Caco-2 (cell line): Measurements from ENCODE around the gene GGNBP2. TPM values are rescaled to one million over a fixed set of nuclear protein-coding genes. Genes with fewer than 3 reads are reported as not detected.
A peak's percentile ranks its signal among the peaks of the same experiment; 100 is the strongest.

Experiments
- BruUV-seq: library from RNA; stranded (reverse); fragments of 400-500 nt; replicated peaks from 2 replicates; lab custom pipeline; 2021; lab: Mats Ljungman, UMichigan
- CTCF ChIA-PET: fragments of 300-600 bp; sonication (Branson Sonifier 250); formaldehyde crosslinking; loops from one replicate; lab custom pipeline; 2022; ENCODE audit warnings: antibody characterized with exemption; lab: Charles Lee
- POLR2A ChIA-PET: fragments of 300-600 bp; sonication (Branson Sonifier 250); formaldehyde crosslinking; loops from one replicate; lab custom pipeline; 2022; ENCODE audit warnings: antibody characterized with exemption; lab: Charles Lee
- DNase-seq, 2 experiments: peaks; one replicate each; pipeline versions ENCODE4 v3.0.0 to v3.0.0-alpha.2; 2020 to 2022
- H3K27me3 ChIP-seq: replicated peaks from 2 replicates; pipeline ENCODE4 v1.6.0; 2011; ENCODE audit warnings: low read length; ENCODE audit not compliant: control insufficient read depth, insufficient read depth
- H3K36me3 ChIP-seq: 2 replicates; pipeline ENCODE4 v1.5.1; 2011; ENCODE audit warnings: low read length; ENCODE audit not compliant: control insufficient read depth, insufficient read depth
- H3K4me1 ChIP-seq: fragments of 250-450 bp; sonication (Bioruptor Pico); 2 replicates; pipeline ENCODE4 v1.5.1; 2020; ENCODE audit warnings: mild to moderate bottlenecking
- H3K4me3 ChIP-seq: 2 replicates; pipeline ENCODE4 v1.5.1; 2011; ENCODE audit warnings: low read depth, mild to moderate bottlenecking, control low read depth, low read length
- H3K9me3 ChIP-seq: fragments of 250-450 bp; sonication (Bioruptor Pico); 2 replicates; pipeline ENCODE4 v1.5.1; 2020; ENCODE audit warnings: mild to moderate bottlenecking, moderate library complexity
- H3K27ac Mint-ChIP-seq: one replicate; pipeline ENCODE4 v1.8.0; 2022; ENCODE audit warnings: mixed read lengths; ENCODE audit not compliant: unreplicated experiment
- H3K27me3 Mint-ChIP-seq: one replicate; pipeline ENCODE4 v1.8.0; 2022; ENCODE audit warnings: mixed read lengths; ENCODE audit not compliant: insufficient read depth, unreplicated experiment
- H3K36me3 Mint-ChIP-seq: one replicate; pipeline ENCODE4 v1.8.0; 2022; ENCODE audit warnings: mild to moderate bottlenecking, mixed read lengths; ENCODE audit not compliant: insufficient read depth, unreplicated experiment
- H3K4me1 Mint-ChIP-seq: one replicate; pipeline ENCODE4 v1.8.0; 2022; ENCODE audit warnings: low read depth, mixed read lengths; ENCODE audit not compliant: unreplicated experiment
- H3K4me3 Mint-ChIP-seq: one replicate; pipeline ENCODE4 v1.8.0; 2022; ENCODE audit warnings: mild to moderate bottlenecking, moderate library complexity, mixed read lengths; ENCODE audit not compliant: unreplicated experiment
- H3K9me3 Mint-ChIP-seq: one replicate; pipeline ENCODE4 v1.8.0; 2022; ENCODE audit warnings: mixed read lengths; ENCODE audit not compliant: unreplicated experiment
- CTCF ChIP-seq, 2 experiments: fragments of 200-600 bp in 1 of 2; IDR thresholded peaks; 1 replicate in 1 of 2; 2 replicates in 1 of 2; pipeline versions ENCODE4 v1.5.1 to v1.8.0; 2011 to 2022; ENCODE audit warnings: antibody characterized with exemption in 1 of 2, control low read depth in 1 of 2, inconsistent platforms in 1 of 2, low read depth in 1 of 2, low read length in 1 of 2, mild to moderate bottlenecking in 1 of 2, moderate library complexity in 1 of 2; ENCODE audit not compliant: insufficient read depth in 1 of 2, severe bottlenecking in 1 of 2, unreplicated experiment in 1 of 2
- intact Hi-C: fragments of 100-400 bp; cut with micrococcal nuclease; formaldehyde crosslinking; loops from one replicate; pipeline ENCODE4 v1.10.0; 2022; ENCODE audit not compliant: unreplicated experiment
- total RNA-seq: library from RNA; stranded (reverse); gene quantifications from 2 replicates; pipeline ENCODE4 v1.2.3, GENCODE V29; 2022

GGNBP2 gene
- total RNA-seq, 1 experiment from 2014 or later, result 91.3 TPM

GRCh38 chr17:36542755-36543154 is 2.0 kb upstream of the GGNBP2 start:
- BruUV-seq, result no TSS peak
- Mint-ChIP-seq H3K4me1 (peaks cover 3% of the 10 kb centered on the region), H3K36me3 (peaks cover 61% of the 10 kb centered on the region), H3K9me3 (no peaks in the 10 kb centered on the region), H3K27ac (no peak overlapping the region), H3K4me3 (no peak overlapping the region), H3K27me3 (no peaks in the 10 kb centered on the region)
- TF ChIP-seq CTCF (IDR thresholded peaks at IDR 0.05; ENCODE audit: insufficient read depth in 1 of 2, low read depth in 1 of 2, low read length in 1 of 2, severe bottlenecking in 1 of 2, unreplicated experiment in 1 of 2), result no peak
- intact Hi-C loops, result no loop called here
- ChIA-PET CTCF (no interaction called here), POLR2A (no interaction called here)
- Histone ChIP-seq H3K4me3 (no peak overlapping the region), H3K36me3 (no peaks in the 10 kb centered on the region), H3K4me1 (peaks cover 14% of the 10 kb centered on the region), H3K27me3 (no peaks in the 10 kb centered on the region), H3K9me3 (no peaks in the 10 kb centered on the region)
- no peak for DNase-seq

DNA sequence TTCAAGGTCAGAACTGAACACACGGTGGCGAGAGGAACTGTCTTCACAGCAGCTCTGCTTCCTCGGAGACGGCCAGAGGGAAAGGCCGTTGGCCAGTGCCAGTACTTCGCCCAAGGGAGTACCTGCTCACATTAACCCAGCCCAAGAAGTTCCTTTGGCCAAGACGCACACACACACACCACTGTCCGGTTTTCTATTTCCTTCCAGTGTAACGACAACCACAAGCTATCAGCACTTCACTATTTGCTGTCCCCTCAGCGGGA is 744 bp upstream of the GGNBP2 start:
- CTCF ChIA-PET, result interaction anchor here (0.6 to 1.5 kb wide), 2 partner anchors 9 to 1215 kb away, joined by 3 to 10 read pairs; partner anchors contain the start of genes MYO19 and PIGW

GRCh38 chr17:36545077-36545464 is 352 bp downstream of the GGNBP2 start:
- H3K4me1 Mint-ChIP-seq, result peaks cover 7% of the 10 kb centered on the region
- ChIA-PET POLR2A (interaction anchor here (0.5 to 2.4 kb wide), 5 partner anchors 10 to 681 kb away, joined by 3 to 19 read pairs (median 17); partner anchors contain the start of genes DHRS11, MRM1, MYO19 and PIGW), CTCF (interaction anchor here (0.7 to 1.5 kb wide), 2 partner anchors 10 to 1165 kb away, joined by 4 to 16 read pairs; partner anchors contain the start of genes MYO19 and PIGW)
- no TSS peak for BruUV-seq
- Histone ChIP-seq H3K36me3 (no peaks in the 10 kb centered on the region), H3K9me3 (no peaks in the 10 kb centered on the region), H3K27me3 (no peaks in the 10 kb centered on the region), H3K4me3 (peak overlapping the region; percentile 84), H3K4me1 (peaks cover 19% of the 10 kb centered on the region)
- peak overlapping the region; percentile 92 for H3K4me3 Mint-ChIP-seq
- H3K9me3 Mint-ChIP-seq, result no peaks in the 10 kb centered on the region
- peaks cover 59% of the 10 kb centered on the region for H3K36me3 Mint-ChIP-seq
- intact Hi-C loops, result loop anchor here (5.0 kb wide), 1 partner anchor 47 kb away; the partner anchor contains the start of gene DHRS11
- H3K27ac Mint-ChIP-seq, result peak overlapping the region; percentile 97
- no peak for TF ChIP-seq CTCF (IDR thresholded peaks at IDR 0.05; ENCODE audit: insufficient read depth in 1 of 2, low read depth in 1 of 2, low read length in 1 of 2, severe bottlenecking in 1 of 2, unreplicated experiment in 1 of 2)
- DNase-seq, result no peak
- H3K27me3 Mint-ChIP-seq, result no peaks in the 10 kb centered on the region

More for the DNA sequence above, 744 bp upstream of the GGNBP2 start:
- Mint-ChIP-seq H3K9me3 (no peaks in the 10 kb centered on the region), H3K36me3 (peaks cover 58% of the 10 kb centered on the region), H3K4me3 (peak overlapping the region; percentile 92), H3K27ac (peak overlapping the region; percentile 97), H3K27me3 (no peaks in the 10 kb centered on the region), H3K4me1 (peaks cover 7% of the 10 kb centered on the region)
- DNase-seq, result peak; percentile 65 to 68
- Histone ChIP-seq H3K4me1 (peaks cover 19% of the 10 kb centered on the region), H3K9me3 (no peaks in the 10 kb centered on the region), H3K36me3 (no peaks in the 10 kb centered on the region), H3K27me3 (no peaks in the 10 kb centered on the region), H3K4me3 (peak overlapping the region; percentile 84)
- intact Hi-C loops, result loop anchor here (1.0 kb wide), 1 partner anchor 9 kb away; no protein-coding TSS in a partner anchor
- POLR2A ChIA-PET, result interaction anchor here (0.6 to 2.4 kb wide), 5 partner anchors 9 to 57 kb away, joined by 3 to 19 read pairs (median 3); partner anchors contain the start of genes DHRS11, MRM1, MYO19 and PIGW
- no TSS peak for BruUV-seq
- peak in 1 of 2 experiments; percentile 11 for TF ChIP-seq CTCF (IDR thresholded peaks at IDR 0.05; ENCODE audit: insufficient read depth in 1 of 2, low read depth in 1 of 2, low read length in 1 of 2, severe bottlenecking in 1 of 2, unreplicated experiment in 1 of 2)
